ENCODE measurements around the gene SLC26A8.

DNA sequence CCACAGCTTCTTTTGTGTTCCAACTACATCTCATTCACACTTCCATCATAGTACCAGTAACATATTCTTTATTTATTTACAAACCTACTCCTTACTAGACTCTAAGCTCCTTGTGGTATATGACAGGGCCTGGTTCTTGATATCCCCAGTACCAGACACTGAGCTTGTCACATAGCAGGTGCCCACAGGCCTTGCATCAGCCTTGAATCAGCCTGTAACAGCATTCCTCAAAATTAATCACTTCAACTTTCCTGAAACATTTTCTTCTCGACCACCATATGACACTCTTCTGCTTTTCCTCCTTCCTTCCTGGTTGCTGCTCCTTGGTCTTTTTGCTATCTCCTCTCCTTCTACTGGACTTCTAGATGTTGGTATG, 78.8 kb downstream of the SLC26A8 start:
- TF ChIP-seq POLR2A (IDR thresholded peaks at IDR 0.05) (no peak), POLR2AphosphoS5 (IDR thresholded peaks at IDR 0.05) (no peak)
- TF ChIP-seq, protein P1, sequence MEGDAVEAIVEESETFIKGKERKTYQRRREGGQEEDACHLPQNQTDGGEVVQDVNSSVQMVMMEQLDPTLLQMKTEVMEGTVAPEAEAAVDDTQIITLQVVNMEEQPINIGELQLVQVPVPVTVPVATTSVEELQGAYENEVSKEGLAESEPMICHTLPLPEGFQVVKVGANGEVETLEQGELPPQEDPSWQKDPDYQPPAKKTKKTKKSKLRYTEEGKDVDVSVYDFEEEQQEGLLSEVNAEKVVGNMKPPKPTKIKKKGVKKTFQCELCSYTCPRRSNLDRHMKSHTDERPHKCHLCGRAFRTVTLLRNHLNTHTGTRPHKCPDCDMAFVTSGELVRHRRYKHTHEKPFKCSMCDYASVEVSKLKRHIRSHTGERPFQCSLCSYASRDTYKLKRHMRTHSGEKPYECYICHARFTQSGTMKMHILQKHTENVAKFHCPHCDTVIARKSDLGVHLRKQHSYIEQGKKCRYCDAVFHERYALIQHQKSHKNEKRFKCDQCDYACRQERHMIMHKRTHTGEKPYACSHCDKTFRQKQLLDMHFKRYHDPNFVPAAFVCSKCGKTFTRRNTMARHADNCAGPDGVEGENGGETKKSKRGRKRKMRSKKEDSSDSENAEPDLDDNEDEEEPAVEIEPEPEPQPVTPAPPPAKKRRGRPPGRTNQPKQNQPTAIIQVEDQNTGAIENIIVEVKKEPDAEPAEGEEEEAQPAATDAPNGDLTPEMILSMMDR (IDR thresholded peaks at IDR 0.05), result no peak

Data from breast epithelium (tissue), 3 donors.